HG03060 (cell line): ENCODE measurements around the gene MGA.

Experiments
- ATAC-seq: cut with Tn5 transposase; IDR thresholded peaks from one replicate; pipeline ENCODE4 v1.9.1; 2021; ENCODE audit warnings: low read depth, moderate number of reproducible peaks; ENCODE audit not compliant: unreplicated experiment

MGA gene

GRCh38 chr15:41656188-41656587, 4.0 kb upstream of the MGA start:
- no peak for ATAC-seq

DNA sequence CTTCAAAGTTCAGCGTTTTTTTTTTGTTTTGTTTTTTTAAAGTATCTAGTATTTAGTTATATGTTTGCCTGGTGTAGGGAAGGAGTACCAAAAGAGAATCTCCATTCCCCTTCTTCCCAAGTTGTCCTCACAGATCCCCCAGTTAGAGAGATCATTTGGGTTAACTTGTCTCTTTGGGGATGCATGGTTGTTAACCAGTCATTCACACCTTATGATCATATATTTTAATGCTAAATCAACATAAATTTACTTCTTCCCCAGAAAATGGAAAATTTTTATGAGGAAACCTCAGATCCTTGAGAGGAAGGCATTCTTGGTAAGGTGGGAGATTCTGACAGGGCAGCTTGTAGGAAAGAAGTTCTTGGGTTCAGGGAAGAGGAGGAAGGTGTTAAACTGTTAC, 1.5 kb upstream of the MGA start:
- no peak for ATAC-seq

DNA sequence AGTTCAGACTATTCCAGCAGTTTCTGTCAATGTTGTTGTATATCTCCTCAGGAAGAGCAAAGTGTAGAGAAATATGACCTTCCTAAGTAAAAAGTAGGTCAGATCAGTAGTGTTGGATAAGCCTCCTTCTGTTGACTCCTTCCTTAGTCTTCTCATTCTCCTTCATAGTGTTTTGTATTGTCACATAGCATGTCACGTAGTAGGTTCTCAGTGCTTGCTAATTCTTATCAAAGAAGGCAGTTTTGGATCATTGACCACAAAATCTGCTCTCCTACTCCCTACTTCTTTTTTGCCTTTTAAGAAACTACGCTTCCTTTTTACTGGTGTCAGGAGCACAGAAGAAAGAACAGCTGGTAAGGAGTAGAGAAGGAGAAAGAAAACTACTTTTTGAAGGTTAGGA, 1.0 kb upstream of the MGA start:
- ATAC-seq, result no peak

DNA sequence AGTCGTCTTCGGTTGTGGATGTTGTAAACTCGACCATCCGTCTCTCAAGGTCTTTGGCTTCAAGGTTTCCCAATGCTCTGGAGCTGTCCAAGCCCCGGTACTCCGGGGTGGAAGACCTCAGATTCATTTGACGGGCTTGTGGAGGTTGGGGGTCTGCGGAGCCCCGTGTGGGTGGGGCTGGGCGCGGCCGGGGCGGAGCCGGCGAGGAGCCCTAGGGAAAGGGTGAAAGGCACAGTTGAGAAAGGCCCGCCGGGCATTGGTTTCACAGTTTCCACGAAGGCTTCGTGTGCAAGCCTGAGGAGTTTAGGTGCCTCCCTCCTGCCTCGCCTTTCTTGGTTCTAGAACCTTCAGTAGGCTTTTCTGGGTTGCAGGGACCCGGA, 360 bp upstream of the MGA start:
- ATAC-seq, result no peak

DNA sequence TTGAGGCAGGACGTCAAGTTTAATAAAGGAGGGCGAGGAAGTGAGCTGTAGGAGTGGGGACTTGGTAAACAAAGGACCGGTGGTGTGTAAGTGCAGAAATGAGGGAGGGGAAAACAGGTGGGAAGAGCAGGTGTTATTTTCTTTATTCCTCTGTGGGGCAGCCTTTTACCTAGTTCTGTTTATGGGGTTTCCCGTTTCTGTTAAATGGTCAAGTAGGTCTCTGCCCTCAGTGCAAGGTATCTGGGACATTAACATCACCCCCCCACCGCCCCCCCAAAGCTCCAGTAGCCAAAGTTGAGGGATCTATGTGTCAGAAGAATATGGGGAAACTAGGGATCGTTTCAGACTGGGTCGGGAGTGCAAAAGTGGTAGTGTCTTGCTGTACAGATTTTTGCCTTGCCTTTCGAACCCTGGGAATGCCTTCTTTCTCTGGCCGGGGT, 893 bp downstream of the MGA start:
- no peak for ATAC-seq

GRCh38 chr15:41661518-41662225, 1.5 kb downstream of the MGA start:
- ATAC-seq, result no peak

DNA sequence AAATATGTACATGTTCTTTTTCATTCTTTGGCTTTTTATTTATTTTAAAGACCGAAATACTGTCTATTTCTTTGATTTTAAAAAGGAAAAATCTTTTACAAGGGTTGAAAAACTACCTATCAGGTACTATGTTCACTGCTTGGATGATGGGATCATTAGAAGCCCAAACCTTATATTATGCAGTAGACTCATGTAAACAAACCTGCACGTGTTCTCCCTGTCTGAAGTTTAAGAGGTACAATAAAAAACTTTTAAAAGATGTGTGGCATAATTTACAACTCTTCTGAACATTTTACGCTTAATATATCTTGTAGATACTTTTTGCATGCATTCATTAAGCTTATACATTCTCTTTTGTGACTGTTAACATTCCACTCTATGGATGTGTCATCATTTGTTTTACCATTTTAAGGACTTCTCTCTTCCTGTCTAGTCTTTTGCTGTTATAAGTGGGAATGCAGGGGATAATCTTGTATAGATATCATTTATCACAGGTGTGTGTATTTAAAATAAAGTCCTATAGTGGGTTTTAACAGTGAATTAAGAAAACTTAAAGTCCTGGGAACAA, 6.2 kb downstream of the MGA start:
- ATAC-seq, result no peak

DNA sequence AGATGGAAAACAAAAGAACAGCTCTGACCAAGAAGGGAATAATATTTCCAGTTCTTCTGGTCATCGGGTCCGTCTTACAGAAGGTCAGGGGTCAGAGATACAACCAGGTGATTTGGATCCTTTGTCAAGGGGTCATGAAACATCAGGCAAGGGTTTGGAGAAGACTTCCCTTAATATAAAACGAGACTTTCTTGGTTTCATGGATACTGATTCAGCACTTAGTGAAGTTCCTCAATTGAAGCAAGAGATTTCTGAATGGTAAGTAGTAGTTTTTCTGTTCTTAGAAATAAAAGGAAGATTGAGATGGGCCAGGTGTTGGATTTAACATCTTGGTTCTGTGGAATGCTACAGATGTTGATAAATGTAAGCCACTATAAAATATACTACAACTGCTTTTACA, 9.5 kb downstream of the MGA start:
- ATAC-seq, result no peak

DNA sequence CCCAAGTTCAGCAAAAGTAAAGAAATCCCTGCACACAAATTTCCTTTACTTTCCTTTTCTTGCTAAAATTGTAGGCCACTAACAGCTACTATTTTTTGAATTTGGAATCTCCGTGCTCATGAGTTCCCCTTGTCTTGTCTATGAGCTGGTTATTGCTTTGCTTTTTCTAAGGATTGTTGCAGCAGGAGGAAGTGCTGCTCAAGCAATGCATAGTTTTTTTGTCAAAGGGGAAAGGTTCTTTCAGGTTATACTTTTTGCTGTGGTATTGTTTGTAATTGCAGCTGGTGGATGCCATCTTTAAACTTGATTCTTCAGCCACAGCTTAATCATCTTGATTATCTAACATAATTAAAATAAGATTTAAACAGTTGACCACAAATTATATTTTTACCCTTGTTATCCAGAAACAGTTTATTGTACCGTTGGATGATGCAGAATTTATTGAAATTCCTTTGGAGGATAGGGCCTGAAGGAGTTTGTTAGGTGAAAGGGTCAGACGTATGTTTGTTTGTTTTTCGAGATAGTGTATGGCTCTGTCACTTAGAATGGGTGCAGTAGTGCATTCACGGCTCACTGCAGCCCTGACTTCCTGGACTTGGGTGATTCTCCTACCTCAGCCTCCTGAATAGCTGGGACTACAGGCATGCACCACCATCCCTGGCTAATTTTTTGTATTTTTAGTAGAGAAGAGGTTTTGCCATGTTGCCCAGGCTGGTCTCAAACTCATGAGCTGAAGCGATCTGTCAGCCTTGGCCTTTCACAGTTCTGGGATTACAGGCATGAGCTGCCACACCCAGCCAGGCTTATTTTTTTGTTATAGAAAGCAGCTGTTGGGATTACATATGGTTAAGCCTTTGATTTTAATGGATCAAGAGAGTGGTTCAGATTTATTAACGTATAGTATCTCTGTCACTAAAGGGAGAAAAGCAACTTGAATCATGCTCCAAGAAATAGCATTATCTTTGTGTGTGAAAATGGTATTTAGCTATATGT, 11.7 kb downstream of the MGA start:
- no peak for ATAC-seq

- no peak for ATAC-seq
These were observed 15.1 kb downstream of the MGA start for GRCh38 chr15:41675337-41675736.

- ATAC-seq, result no peak
These were observed 18.5 kb downstream of the MGA start for GRCh38 chr15:41678742-41679141.

GRCh38 chr15:41683955-41684354, 23.8 kb downstream of the MGA start:
- ATAC-seq, result no peak

DNA sequence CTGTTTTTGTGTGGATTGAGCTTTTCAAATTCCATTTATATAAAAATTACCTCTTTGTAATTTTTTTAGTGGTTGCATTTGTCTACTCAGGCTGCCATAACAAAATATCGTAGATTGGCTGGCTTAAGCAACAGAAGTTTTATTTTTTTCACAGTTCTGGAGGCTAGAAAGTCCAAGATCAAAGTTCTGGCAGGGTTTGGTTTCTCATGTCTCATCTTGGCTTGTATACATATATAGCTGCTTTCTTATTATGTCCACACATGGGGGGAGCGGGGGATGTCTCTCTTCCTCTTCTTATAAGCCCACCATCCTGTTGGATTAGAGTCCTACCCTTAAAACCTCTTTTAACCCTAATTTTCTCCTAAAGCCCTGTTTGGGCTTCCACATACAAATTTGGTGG, 28.5 kb downstream of the MGA start:
- ATAC-seq, result no peak

- no peak for ATAC-seq
These were observed 28.9 kb downstream of the MGA start for GRCh38 chr15:41689083-41689482.

- ATAC-seq, result no peak
These were observed 29.6 kb downstream of the MGA start for GRCh38 chr15:41689834-41690233.

DNA sequence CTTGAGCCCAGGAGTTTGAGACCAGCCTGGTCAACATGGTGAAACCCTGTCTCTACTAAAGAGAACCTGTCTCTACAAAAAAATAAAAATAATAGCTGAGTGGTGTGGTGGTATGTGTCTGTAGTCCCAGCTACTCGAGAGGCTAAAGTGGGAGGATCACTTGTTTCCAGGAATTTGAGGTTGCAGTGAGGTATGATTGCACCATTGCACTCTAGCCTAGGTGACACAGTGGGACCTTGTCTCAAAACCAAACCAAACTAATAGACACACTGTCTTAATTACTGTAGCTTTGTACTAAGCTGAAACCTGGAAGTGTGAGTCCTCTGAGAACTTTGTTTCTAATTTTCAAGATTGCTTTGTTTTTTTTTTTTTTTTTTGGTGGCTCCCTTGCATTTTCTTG, 30.4 kb downstream of the MGA start:
- no peak for ATAC-seq

DNA sequence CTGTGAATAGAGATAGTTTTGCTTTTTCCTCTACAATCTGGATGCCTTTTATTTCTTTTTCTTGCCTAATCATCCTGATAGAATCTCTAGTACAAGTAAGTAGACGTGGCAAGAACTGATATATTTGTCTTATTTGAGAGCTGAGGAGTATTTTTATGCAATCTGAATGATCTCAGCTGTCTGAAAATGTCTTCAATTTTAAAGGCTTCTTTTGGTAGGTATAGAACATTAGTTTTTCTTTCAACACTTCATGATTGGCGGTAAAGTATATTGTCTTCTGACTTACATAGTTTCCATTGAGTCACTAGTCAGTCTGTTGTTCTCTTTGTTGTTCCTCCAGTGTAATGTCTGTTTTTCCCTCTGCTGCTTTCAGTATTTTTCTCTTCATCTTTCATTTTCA, 31.3 kb downstream of the MGA start:
- ATAC-seq, result no peak

GRCh38 chr15:41692049-41692448, 31.8 kb downstream of the MGA start:
- ATAC-seq, result no peak

DNA sequence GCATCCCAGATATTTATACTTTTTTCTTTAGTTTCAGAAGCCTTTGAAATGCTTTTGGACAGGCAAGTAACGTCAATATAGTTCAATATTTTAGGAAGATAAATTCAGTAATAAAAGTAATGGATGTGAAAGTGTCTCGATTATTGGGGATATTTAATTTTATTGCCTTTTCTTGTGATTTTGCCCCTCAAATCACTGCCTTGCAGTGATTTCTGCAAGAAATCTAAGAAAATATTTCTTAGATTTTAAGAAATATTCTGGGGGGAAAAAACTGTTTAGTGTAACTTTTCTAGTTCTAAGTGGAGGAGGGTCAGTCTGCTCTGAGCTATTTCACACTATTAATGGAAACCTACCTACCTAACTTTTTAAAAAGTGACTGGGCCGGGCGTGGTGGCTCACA, 33.6 kb downstream of the MGA start:
- no peak for ATAC-seq

DNA sequence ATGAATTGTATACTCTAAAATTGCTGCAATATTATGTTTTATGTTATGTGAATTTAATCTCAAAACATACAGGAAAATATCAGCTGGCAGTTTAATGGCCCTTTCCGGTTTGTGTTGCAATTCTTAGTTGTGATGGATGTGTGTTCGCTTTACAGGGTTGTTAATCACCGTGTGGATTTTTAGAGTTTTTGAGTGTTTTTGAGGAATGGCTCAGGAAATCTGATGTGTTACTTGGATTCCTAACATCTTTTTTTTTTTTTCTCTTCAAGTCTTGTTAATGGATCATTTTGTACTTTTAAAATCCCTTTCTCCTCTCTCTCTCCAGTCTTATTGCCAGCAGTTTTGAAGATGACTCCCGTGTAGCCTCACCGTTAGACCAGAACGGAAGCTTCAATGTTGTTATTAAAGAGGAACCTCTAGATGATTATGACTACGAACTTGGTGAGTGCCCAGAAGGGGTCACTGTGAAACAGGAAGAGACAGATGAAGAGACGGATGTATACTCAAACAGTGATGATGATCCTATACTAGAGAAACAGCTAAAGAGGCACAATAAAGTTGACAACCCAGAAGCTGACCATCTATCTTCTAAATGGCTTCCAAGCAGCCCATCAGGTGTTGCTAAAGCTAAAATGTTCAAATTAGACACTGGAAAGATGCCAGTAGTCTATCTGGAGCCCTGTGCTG, 35.7 kb downstream of the MGA start:
- no peak for ATAC-seq

GRCh38 chr15:41698779-41699178, 38.6 kb downstream of the MGA start:
- ATAC-seq, result no peak
